Uterus (tissue), 2 donors: ENCODE data around the gene PLEKHM3.

Source experiments
- CTCF ChIP-seq, 4 experiments: fragments of 200-600 bp in 2 of 4; fragments of 450-650 bp in 2 of 4; sonication (generic) in 2 of 4; IDR thresholded peaks; one replicate each; pipeline ENCODE4 v1.5.1; 2016 to 2019; ENCODE audit warnings: antibody characterized with exemption in 4 of 4, mild to moderate bottlenecking in 2 of 4, moderate library complexity in 1 of 4
- POLR2A ChIP-seq, 2 donors: fragments of 450-650 bp; IDR thresholded peaks; one replicate each; pipeline ENCODE4 v1.6.1; 2016; ENCODE audit warnings: antibody characterized with exemption in 2 of 2, mild to moderate bottlenecking in 1 of 2, moderate library complexity in 1 of 2

- no peak for TF ChIP-seq POLR2A (IDR thresholded peaks at IDR 0.05)
- no peak for TF ChIP-seq CTCF (IDR thresholded peaks at IDR 0.05)
These were observed 58.2 kb downstream of the PLEKHM3 start for GRCh38 chr2:207967121-207967520.
